Astrocyte (in vitro differentiated cells and primary cell): Measurements from ENCODE around the gene CNOT10. TPM values are rescaled to one million over a fixed set of nuclear protein-coding genes. Genes with fewer than 3 reads are reported as not detected.

Experiments used
- DNase-seq: peaks from one replicate; pipeline ENCODE4 v3.0.0-alpha.2; 2010; ENCODE audit warnings: low read depth
- FAIRE-seq: peaks from 2 replicates; lab custom pipeline; 2011; peaks lifted over from hg19 to GRCh38; lab: Jason Lieb, UNC
- H2AFZ ChIP-seq: 2 replicates; pipeline ENCODE4 v1.6.0; 2012; ENCODE audit warnings: low read depth, low read length, inconsistent platforms
- H3K27ac ChIP-seq: 2 replicates; pipeline ENCODE4 v1.5.1; 2011; ENCODE audit warnings: low read depth, low read length, inconsistent platforms
- H3K27me3 ChIP-seq: 2 replicates; pipeline ENCODE4 v1.6.0; 2011; ENCODE audit warnings: low read length, inconsistent platforms; ENCODE audit not compliant: insufficient read depth
- H3K36me3 ChIP-seq: 2 replicates; pipeline ENCODE4 v1.5.1; 2011; ENCODE audit warnings: low read length, inconsistent platforms; ENCODE audit not compliant: insufficient read depth
- H3K4me1 ChIP-seq: 2 replicates; pipeline ENCODE4 v1.5.1; 2011; ENCODE audit warnings: low read length, inconsistent platforms; ENCODE audit not compliant: insufficient read depth
- H3K4me2 ChIP-seq: 2 replicates; pipeline ENCODE4 v1.6.0; 2012; ENCODE audit warnings: low read length, inconsistent platforms
- H3K4me3 ChIP-seq: 2 replicates; pipeline ENCODE4 v1.5.1; 2011; ENCODE audit warnings: low read depth, mild to moderate bottlenecking, low read length, inconsistent platforms; ENCODE audit not compliant: insufficient read depth
- H3K79me2 ChIP-seq: 2 replicates; pipeline ENCODE4 v1.6.0; 2012; ENCODE audit warnings: mild to moderate bottlenecking, low read length, inconsistent platforms; ENCODE audit not compliant: insufficient read depth
- H3K9ac ChIP-seq: 2 replicates; pipeline ENCODE4 v1.6.0; 2012; ENCODE audit warnings: mild to moderate bottlenecking, low read length, inconsistent platforms
- H3K9me3 ChIP-seq: 2 replicates; pipeline ENCODE4 v1.5.1; 2012; ENCODE audit warnings: low read depth, mild to moderate bottlenecking, low read length, inconsistent platforms; ENCODE audit not compliant: insufficient read depth
- H4K20me1 ChIP-seq: 2 replicates; pipeline ENCODE4 v1.6.0; 2012; ENCODE audit warnings: low read length, inconsistent platforms; ENCODE audit not compliant: insufficient read depth
- H3K27ac Mint-ChIP-seq: one replicate; pipeline ENCODE4 v1.8.0; 2021; ENCODE audit warnings: mild to moderate bottlenecking, mixed read lengths; ENCODE audit not compliant: unreplicated experiment
- H3K27me3 Mint-ChIP-seq: one replicate; pipeline ENCODE4 v1.8.0; 2021; ENCODE audit warnings: low read depth, mixed read lengths; ENCODE audit not compliant: unreplicated experiment
- H3K36me3 Mint-ChIP-seq: one replicate; pipeline ENCODE4 v1.8.0; 2021; ENCODE audit warnings: low read depth, mixed read lengths; ENCODE audit not compliant: unreplicated experiment
- H3K4me1 Mint-ChIP-seq: one replicate; pipeline ENCODE4 v1.8.0; 2021; ENCODE audit warnings: low read depth, mixed read lengths; ENCODE audit not compliant: unreplicated experiment
- H3K4me3 Mint-ChIP-seq: one replicate; pipeline ENCODE4 v1.8.0; 2021; ENCODE audit warnings: mild to moderate bottlenecking, moderate library complexity, mixed read lengths; ENCODE audit not compliant: unreplicated experiment
- H3K9me3 Mint-ChIP-seq: one replicate; pipeline ENCODE4 v1.8.0; 2021; ENCODE audit warnings: mild to moderate bottlenecking, mixed read lengths; ENCODE audit not compliant: unreplicated experiment
- EZH2 ChIP-seq: IDR thresholded peaks from 2 replicates; pipeline ENCODE4 v1.6.1; 2012; ENCODE audit warnings: mild to moderate bottlenecking, low read length, inconsistent platforms; ENCODE audit not compliant: insufficient read depth
- total RNA-seq: library from RNA; stranded (reverse); gene quantifications from 2 replicates; pipeline ENCODE4 v1.2.1, GENCODE V29; 2021
- TF ChIP-seq, protein P1 (sequence below): IDR thresholded peaks from 2 replicates; pipeline ENCODE4 v1.5.1; 2011; ENCODE audit warnings: low read depth, mild to moderate bottlenecking, inconsistent platforms, low read length, moderate library complexity; ENCODE audit not compliant: insufficient read depth

The CNOT10 gene
- total RNA-seq, 1 donor from 2014 or later = 26.2 TPM

DNA sequence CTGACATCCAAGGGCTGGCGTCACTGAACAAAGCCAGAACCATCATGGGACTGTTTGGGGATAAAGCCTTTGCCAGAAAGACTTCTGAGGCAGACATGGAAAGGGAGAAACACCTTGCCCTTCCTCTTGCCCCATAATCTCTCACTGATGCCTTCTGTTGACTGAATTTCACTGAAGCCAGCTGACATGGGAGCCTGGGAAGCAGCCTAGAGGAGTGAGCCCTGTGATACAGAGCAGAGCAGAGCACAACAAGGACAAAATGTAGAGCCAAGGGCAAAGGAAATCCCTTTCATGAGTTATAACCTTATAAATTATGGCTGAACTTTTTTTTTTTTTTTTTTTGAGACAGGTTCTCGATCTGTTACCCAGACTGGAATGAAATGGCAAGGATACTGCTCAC lies 9.8 kb upstream of the CNOT10 start:
- H3K27me3 ChIP-seq = peaks cover 7% of the 10 kb centered on the region
- H3K27ac Mint-ChIP-seq = no peak overlapping the region
- no peak overlapping the region for H3K4me2 ChIP-seq
- no peaks in the 10 kb centered on the region for H3K36me3 Mint-ChIP-seq
- no peak overlapping the region for H3K4me3 ChIP-seq
- no peaks in the 10 kb centered on the region for H3K4me1 ChIP-seq
- no peaks in the 10 kb centered on the region for H3K27me3 Mint-ChIP-seq
- H3K36me3 ChIP-seq = no peaks in the 10 kb centered on the region
- no peak overlapping the region for H3K27ac ChIP-seq
- peaks cover 3% of the 10 kb centered on the region for H3K9me3 Mint-ChIP-seq
- no peak overlapping the region for H2AFZ ChIP-seq
- H3K4me3 Mint-ChIP-seq = no peak overlapping the region
- H4K20me1 ChIP-seq = no peaks in the 10 kb centered on the region
- no peak overlapping the region for H3K9ac ChIP-seq
- no peaks in the 10 kb centered on the region for H3K9me3 ChIP-seq
- no peaks in the 10 kb centered on the region for H3K4me1 Mint-ChIP-seq
- FAIRE-seq = no peak
- no peak for DNase-seq
- TF ChIP-seq, protein P1, sequence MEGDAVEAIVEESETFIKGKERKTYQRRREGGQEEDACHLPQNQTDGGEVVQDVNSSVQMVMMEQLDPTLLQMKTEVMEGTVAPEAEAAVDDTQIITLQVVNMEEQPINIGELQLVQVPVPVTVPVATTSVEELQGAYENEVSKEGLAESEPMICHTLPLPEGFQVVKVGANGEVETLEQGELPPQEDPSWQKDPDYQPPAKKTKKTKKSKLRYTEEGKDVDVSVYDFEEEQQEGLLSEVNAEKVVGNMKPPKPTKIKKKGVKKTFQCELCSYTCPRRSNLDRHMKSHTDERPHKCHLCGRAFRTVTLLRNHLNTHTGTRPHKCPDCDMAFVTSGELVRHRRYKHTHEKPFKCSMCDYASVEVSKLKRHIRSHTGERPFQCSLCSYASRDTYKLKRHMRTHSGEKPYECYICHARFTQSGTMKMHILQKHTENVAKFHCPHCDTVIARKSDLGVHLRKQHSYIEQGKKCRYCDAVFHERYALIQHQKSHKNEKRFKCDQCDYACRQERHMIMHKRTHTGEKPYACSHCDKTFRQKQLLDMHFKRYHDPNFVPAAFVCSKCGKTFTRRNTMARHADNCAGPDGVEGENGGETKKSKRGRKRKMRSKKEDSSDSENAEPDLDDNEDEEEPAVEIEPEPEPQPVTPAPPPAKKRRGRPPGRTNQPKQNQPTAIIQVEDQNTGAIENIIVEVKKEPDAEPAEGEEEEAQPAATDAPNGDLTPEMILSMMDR = no peak
- TF ChIP-seq EZH2 = no peak
- H3K79me2 ChIP-seq = no peaks in the 10 kb centered on the region

DNA sequence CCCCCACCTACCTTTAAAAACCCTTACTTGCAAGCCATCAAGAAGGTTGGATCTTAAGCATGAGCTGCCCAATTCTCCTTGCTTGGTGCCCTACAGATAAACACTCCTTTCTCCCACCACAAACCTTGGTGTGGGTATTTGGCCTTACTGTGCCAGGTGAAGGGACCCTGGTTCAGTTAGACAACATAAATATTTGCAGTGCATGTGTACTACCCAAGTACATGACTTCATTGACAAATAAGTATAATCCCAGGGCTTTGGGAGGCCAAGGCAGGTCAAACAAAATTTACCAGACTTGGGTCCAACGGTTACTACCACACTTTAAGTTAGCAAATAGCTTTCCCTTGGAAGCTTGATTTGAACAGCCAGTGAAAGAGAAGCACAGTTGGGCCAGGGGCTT lies 9.3 kb upstream of the CNOT10 start:
- Histone ChIP-seq H3K36me3 (no peaks in the 10 kb centered on the region), H3K4me1 (no peaks in the 10 kb centered on the region), H3K27me3 (peaks cover 4% of the 10 kb centered on the region), H3K27ac (no peak overlapping the region), H3K9me3 (no peaks in the 10 kb centered on the region), H3K4me2 (no peak overlapping the region), H3K4me3 (no peak overlapping the region), H3K9ac (no peak overlapping the region), H3K79me2 (no peaks in the 10 kb centered on the region), H2AFZ (no peak overlapping the region), H4K20me1 (no peaks in the 10 kb centered on the region)
- Mint-ChIP-seq H3K4me1 (no peaks in the 10 kb centered on the region), H3K9me3 (peaks cover 3% of the 10 kb centered on the region), H3K4me3 (no peak overlapping the region), H3K36me3 (no peaks in the 10 kb centered on the region), H3K27ac (no peak overlapping the region), H3K27me3 (no peaks in the 10 kb centered on the region)
- TF ChIP-seq EZH2 = no peak
- TF ChIP-seq, protein P1 = no peak
- FAIRE-seq (no peak), DNase-seq (no peak)

DNA sequence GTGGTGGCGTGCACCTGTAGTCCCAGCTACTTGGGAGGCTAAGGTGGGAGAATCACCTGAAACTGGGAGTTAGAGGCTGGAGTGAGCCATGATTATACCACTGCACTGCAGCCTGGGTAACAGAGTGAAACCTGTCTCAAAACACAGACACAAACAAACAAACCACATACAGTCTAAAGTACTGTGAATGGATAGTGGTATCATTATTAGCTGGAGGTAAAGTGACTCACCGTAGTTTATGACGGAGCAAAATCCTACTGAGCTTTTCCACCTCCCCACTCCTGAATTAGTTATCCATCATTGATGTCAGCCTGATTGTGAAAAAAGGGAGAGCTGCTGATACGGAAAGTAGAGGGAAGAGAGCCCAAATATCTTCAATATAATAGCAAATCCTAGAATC lies 3.2 kb upstream of the CNOT10 start:
- no peak overlapping the region for H3K4me3 Mint-ChIP-seq
- no peaks in the 10 kb centered on the region for H3K36me3 Mint-ChIP-seq
- Histone ChIP-seq H3K4me3 (no peak overlapping the region), H2AFZ (no peak overlapping the region), H3K4me2 (no peak overlapping the region), H3K27ac (no peak overlapping the region), H3K9ac (no peak overlapping the region), H3K79me2 (peaks cover 18% of the 10 kb centered on the region), H4K20me1 (peaks cover 4% of the 10 kb centered on the region), H3K27me3 (no peaks in the 10 kb centered on the region), H3K36me3 (no peaks in the 10 kb centered on the region), H3K4me1 (peaks cover 13% of the 10 kb centered on the region), H3K9me3 (no peaks in the 10 kb centered on the region)
- H3K27ac Mint-ChIP-seq = no peak overlapping the region
- FAIRE-seq (no peak), DNase-seq (no peak)
- H3K9me3 Mint-ChIP-seq = no peaks in the 10 kb centered on the region
- no peak for TF ChIP-seq EZH2
- TF ChIP-seq, protein P1 = no peak
- H3K27me3 Mint-ChIP-seq = no peaks in the 10 kb centered on the region
- H3K4me1 Mint-ChIP-seq = peaks cover 6% of the 10 kb centered on the region
